ENCODE measurements around the gene FTO. TPM values are rescaled to one million over a fixed set of nuclear protein-coding genes. Genes with fewer than 3 reads are reported as not detected.
"Not testable (repeated sequence)": the region's sequence is repeated elsewhere in the genome, so short reads cannot be mapped to it uniquely, and the experiment has no call there.

Gene FTO
- total RNA-seq, 2 donors from 2014 or later = 44.0 to 51.5 TPM

GRCh38 chr16:53882310-53882709 is 178.4 kb downstream of the FTO start:
- Mint-ChIP-seq H3K4me3 (no peak overlapping the region), H3K4me1 (ENCODE audit: low read depth) (no peaks in the 10 kb centered on the region), H3K9me3 (no peaks in the 10 kb centered on the region), H3K27ac (no peak overlapping the region), H3K36me3 (ENCODE audit: insufficient read depth in 2 of 2) (peaks cover 1 to 5% of the 10 kb centered on the region in 2 donors), H3K27me3 (ENCODE audit: low read depth) (no peaks in the 10 kb centered on the region)
- ATAC-seq (replicated peaks in 1 of 2) (no peak), DNase-seq (no peak)

- ATAC-seq (replicated peaks in 1 of 2) = no peak
- no peak overlapping the region for H3K4me3 Mint-ChIP-seq
- DNase-seq = no peak
- H3K4me1 Mint-ChIP-seq (ENCODE audit: low read depth) = no peaks in the 10 kb centered on the region
- no peaks in the 10 kb centered on the region for H3K9me3 Mint-ChIP-seq
- H3K27me3 Mint-ChIP-seq (ENCODE audit: low read depth) = no peaks in the 10 kb centered on the region
- H3K36me3 Mint-ChIP-seq (ENCODE audit: insufficient read depth in 2 of 2) = peaks cover under 1 to 5% of the 10 kb centered on the region in 2 donors
- no peak overlapping the region for H3K27ac Mint-ChIP-seq
Observed at GRCh38 chr16:53884748-53885147, 180.8 kb downstream of the FTO start.

GRCh38 chr16:53886482-53887378 is 182.8 kb downstream of the FTO start:
- Mint-ChIP-seq H3K27me3 (ENCODE audit: low read depth) (no peaks in the 10 kb centered on the region), H3K36me3 (ENCODE audit: insufficient read depth in 2 of 2) (peaks cover 0 to 5% of the 10 kb centered on the region in 2 donors), H3K9me3 (no peaks in the 10 kb centered on the region), H3K27ac (no peak overlapping the region), H3K4me3 (no peak overlapping the region), H3K4me1 (ENCODE audit: low read depth) (peaks cover 5% of the 10 kb centered on the region)
- DNase-seq = no peak
- ATAC-seq (replicated peaks in 1 of 2) = no peak

- Mint-ChIP-seq H3K4me3 (no peak overlapping the region), H3K36me3 (ENCODE audit: insufficient read depth in 2 of 2) (peaks cover 0 to 3% of the 10 kb centered on the region in 2 donors), H3K27me3 (ENCODE audit: low read depth) (no peaks in the 10 kb centered on the region), H3K9me3 (no peaks in the 10 kb centered on the region), H3K27ac (no peak overlapping the region), H3K4me1 (ENCODE audit: low read depth) (peaks cover 16% of the 10 kb centered on the region)
- DNase-seq (no peak), ATAC-seq (replicated peaks in 1 of 2) (no peak)
Observed at GRCh38 chr16:53888222-53888621, 184.3 kb downstream of the FTO start.

GRCh38 chr16:53890877-53891276 is 186.9 kb downstream of the FTO start:
- not testable (repeated sequence) for H3K9me3 Mint-ChIP-seq

GRCh38 chr16:53891409-53892139 is 187.6 kb downstream of the FTO start:
- Mint-ChIP-seq H3K27me3 (ENCODE audit: low read depth) (no peaks in the 10 kb centered on the region), H3K27ac (peak overlapping the region; percentile 85), H3K36me3 (ENCODE audit: insufficient read depth in 2 of 2) (peaks cover 0 to 2% of the 10 kb centered on the region in 2 donors), H3K4me1 (ENCODE audit: low read depth) (peaks cover 30% of the 10 kb centered on the region), H3K4me3 (peak overlapping the region in 1 of 2 donors; percentile 27), H3K9me3 (no peaks in the 10 kb centered on the region)
- no peak for DNase-seq
- ATAC-seq (replicated peaks in 1 of 2) = no peak

More at GRCh38 chr16:53890877-53891276, 186.9 kb downstream of the FTO start:
- not testable (repeated sequence) for ATAC-seq (replicated peaks in 1 of 2); DNase-seq; H3K4me3 Mint-ChIP-seq; H3K27me3 Mint-ChIP-seq (ENCODE audit: low read depth); H3K36me3 Mint-ChIP-seq (ENCODE audit: insufficient read depth in 2 of 2); H3K27ac Mint-ChIP-seq
- H3K4me1 Mint-ChIP-seq (ENCODE audit: low read depth) = peaks cover 30% of the 10 kb centered on the region

- peak overlapping the region; percentile 85 for H3K27ac Mint-ChIP-seq
- H3K4me1 Mint-ChIP-seq (ENCODE audit: low read depth) = peaks cover 30% of the 10 kb centered on the region
- no peaks in the 10 kb centered on the region for H3K36me3 Mint-ChIP-seq (ENCODE audit: insufficient read depth in 2 of 2)
- H3K9me3 Mint-ChIP-seq = no peaks in the 10 kb centered on the region
- peak overlapping the region in 1 of 2 donors; percentile 27 for H3K4me3 Mint-ChIP-seq
- DNase-seq (peak; percentile 47 to 62), ATAC-seq (replicated peaks in 1 of 2) (peak; percentile 55 to 57)
- H3K27me3 Mint-ChIP-seq (ENCODE audit: low read depth) = no peaks in the 10 kb centered on the region
Observed at GRCh38 chr16:53892155-53892554, 188.2 kb downstream of the FTO start.

GRCh38 chr16:53893731-53894435 is 189.9 kb downstream of the FTO start:
- Mint-ChIP-seq H3K4me1 (ENCODE audit: low read depth) (peaks cover 30% of the 10 kb centered on the region), H3K9me3 (no peaks in the 10 kb centered on the region), H3K27me3 (ENCODE audit: low read depth) (no peaks in the 10 kb centered on the region), H3K4me3 (no peak overlapping the region), H3K36me3 (ENCODE audit: insufficient read depth in 2 of 2) (no peaks in the 10 kb centered on the region), H3K27ac (peak overlapping the region; percentile 46)
- ATAC-seq (replicated peaks in 1 of 2) (no peak), DNase-seq (no peak)

- DNase-seq (no peak), ATAC-seq (replicated peaks in 1 of 2) (no peak)
- Mint-ChIP-seq H3K9me3 (no peaks in the 10 kb centered on the region), H3K4me1 (ENCODE audit: low read depth) (peaks cover 30% of the 10 kb centered on the region), H3K4me3 (no peak overlapping the region), H3K27ac (peak overlapping the region; percentile 73), H3K27me3 (ENCODE audit: low read depth) (no peaks in the 10 kb centered on the region), H3K36me3 (ENCODE audit: insufficient read depth in 2 of 2) (no peaks in the 10 kb centered on the region)
Observed at GRCh38 chr16:53894686-53895085, 190.7 kb downstream of the FTO start.

GRCh38 chr16:53895433-53895832 is 191.5 kb downstream of the FTO start:
- ATAC-seq (replicated peaks in 1 of 2) (no peak), DNase-seq (no peak)
- Mint-ChIP-seq H3K4me3 (no peak overlapping the region), H3K9me3 (no peaks in the 10 kb centered on the region), H3K36me3 (ENCODE audit: insufficient read depth in 2 of 2) (no peaks in the 10 kb centered on the region), H3K27ac (no peak overlapping the region), H3K27me3 (ENCODE audit: low read depth) (no peaks in the 10 kb centered on the region), H3K4me1 (ENCODE audit: low read depth) (peaks cover 30% of the 10 kb centered on the region)

GRCh38 chr16:53895851-53896250 is 191.9 kb downstream of the FTO start:
- H3K4me3 Mint-ChIP-seq = no peak overlapping the region
- H3K27ac Mint-ChIP-seq = no peak overlapping the region
- no peaks in the 10 kb centered on the region for H3K36me3 Mint-ChIP-seq (ENCODE audit: insufficient read depth in 2 of 2)
- no peaks in the 10 kb centered on the region for H3K9me3 Mint-ChIP-seq
- ATAC-seq (replicated peaks in 1 of 2) (no peak), DNase-seq (no peak)
- H3K4me1 Mint-ChIP-seq (ENCODE audit: low read depth) = peaks cover 30% of the 10 kb centered on the region
- H3K27me3 Mint-ChIP-seq (ENCODE audit: low read depth) = no peaks in the 10 kb centered on the region

GRCh38 chr16:53896722-53897121 is 192.8 kb downstream of the FTO start:
- no peak overlapping the region for H3K27ac Mint-ChIP-seq
- no peaks in the 10 kb centered on the region for H3K9me3 Mint-ChIP-seq
- no peaks in the 10 kb centered on the region for H3K27me3 Mint-ChIP-seq (ENCODE audit: low read depth)
- H3K36me3 Mint-ChIP-seq (ENCODE audit: insufficient read depth in 2 of 2) = peaks cover 0 to 3% of the 10 kb centered on the region in 2 donors
- peaks cover 25% of the 10 kb centered on the region for H3K4me1 Mint-ChIP-seq (ENCODE audit: low read depth)
- DNase-seq (no peak), ATAC-seq (replicated peaks in 1 of 2) (no peak)
- no peak overlapping the region for H3K4me3 Mint-ChIP-seq

GRCh38 chr16:53898993-53899392 is 195.0 kb downstream of the FTO start:
- ATAC-seq (replicated peaks in 1 of 2) (no peak), DNase-seq (no peak)
- H3K27ac Mint-ChIP-seq = no peak overlapping the region
- peaks cover 0 to 3% of the 10 kb centered on the region in 2 donors for H3K36me3 Mint-ChIP-seq (ENCODE audit: insufficient read depth in 2 of 2)
- peaks cover 8% of the 10 kb centered on the region for H3K4me1 Mint-ChIP-seq (ENCODE audit: low read depth)
- no peak overlapping the region for H3K4me3 Mint-ChIP-seq
- H3K9me3 Mint-ChIP-seq = no peaks in the 10 kb centered on the region
- no peaks in the 10 kb centered on the region for H3K27me3 Mint-ChIP-seq (ENCODE audit: low read depth)
